ENCODE data around the gene OR1F1.

OR1F1 gene

DNA sequence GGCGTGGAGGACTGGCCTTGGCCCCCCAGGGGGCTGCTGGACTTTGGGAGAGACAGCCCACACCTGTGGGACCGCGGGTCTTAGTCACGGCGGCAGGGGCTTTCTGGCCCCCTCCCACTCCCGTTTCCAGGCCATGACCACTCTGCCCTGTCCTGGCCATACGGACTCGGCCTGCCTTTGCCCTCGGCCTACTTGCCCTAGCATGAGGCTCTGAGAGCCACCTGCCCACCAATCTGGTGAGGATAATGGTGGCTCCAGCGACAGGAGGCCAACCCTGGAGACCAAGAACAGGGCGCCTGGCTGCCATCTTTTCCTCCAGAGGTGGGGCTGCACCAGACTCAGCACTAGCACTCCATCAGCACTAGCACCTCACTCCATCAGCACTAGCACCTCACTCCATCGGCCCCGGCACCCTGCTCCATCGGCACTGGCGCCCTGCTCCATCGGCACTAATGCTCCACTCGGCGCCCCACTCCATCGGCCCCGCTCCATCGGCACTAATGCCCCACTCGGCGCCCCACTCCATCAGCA is 46.2 kb upstream of the OR1F1 start:
- Histone ChIP-seq H3K27me3 (ENCODE audit: control insufficient read depth, insufficient read depth, low read length) (no peaks in the 10 kb centered on the region), H2AFZ (no peak overlapping the region), H3K36me3 (ENCODE audit: control insufficient read depth, insufficient read depth, low read length) (no peaks in the 10 kb centered on the region), H3K79me2 (no peaks in the 10 kb centered on the region), H3K4me2 (ENCODE audit: low read length) (no peak overlapping the region), H3K27ac (no peak overlapping the region), H3K9me3 (ENCODE audit: control insufficient read depth, low read length) (no peaks in the 10 kb centered on the region), H3K9ac (no peak overlapping the region), H3K4me1 (peaks cover 25% of the 10 kb centered on the region), H3K4me3 (ENCODE audit: low read depth, low read length) (no peak overlapping the region)
- TF ChIP-seq, protein P1, sequence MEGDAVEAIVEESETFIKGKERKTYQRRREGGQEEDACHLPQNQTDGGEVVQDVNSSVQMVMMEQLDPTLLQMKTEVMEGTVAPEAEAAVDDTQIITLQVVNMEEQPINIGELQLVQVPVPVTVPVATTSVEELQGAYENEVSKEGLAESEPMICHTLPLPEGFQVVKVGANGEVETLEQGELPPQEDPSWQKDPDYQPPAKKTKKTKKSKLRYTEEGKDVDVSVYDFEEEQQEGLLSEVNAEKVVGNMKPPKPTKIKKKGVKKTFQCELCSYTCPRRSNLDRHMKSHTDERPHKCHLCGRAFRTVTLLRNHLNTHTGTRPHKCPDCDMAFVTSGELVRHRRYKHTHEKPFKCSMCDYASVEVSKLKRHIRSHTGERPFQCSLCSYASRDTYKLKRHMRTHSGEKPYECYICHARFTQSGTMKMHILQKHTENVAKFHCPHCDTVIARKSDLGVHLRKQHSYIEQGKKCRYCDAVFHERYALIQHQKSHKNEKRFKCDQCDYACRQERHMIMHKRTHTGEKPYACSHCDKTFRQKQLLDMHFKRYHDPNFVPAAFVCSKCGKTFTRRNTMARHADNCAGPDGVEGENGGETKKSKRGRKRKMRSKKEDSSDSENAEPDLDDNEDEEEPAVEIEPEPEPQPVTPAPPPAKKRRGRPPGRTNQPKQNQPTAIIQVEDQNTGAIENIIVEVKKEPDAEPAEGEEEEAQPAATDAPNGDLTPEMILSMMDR (IDR thresholded peaks at IDR 0.05) = no peak

- Histone ChIP-seq H3K27ac (no peak overlapping the region), H3K4me1 (peaks cover 25% of the 10 kb centered on the region), H3K36me3 (ENCODE audit: control insufficient read depth, insufficient read depth, low read length) (no peaks in the 10 kb centered on the region), H3K79me2 (no peaks in the 10 kb centered on the region), H3K27me3 (ENCODE audit: control insufficient read depth, insufficient read depth, low read length) (no peaks in the 10 kb centered on the region), H3K4me3 (ENCODE audit: low read depth, low read length) (no peak overlapping the region), H3K4me2 (ENCODE audit: low read length) (no peak overlapping the region), H2AFZ (no peak overlapping the region), H3K9me3 (ENCODE audit: control insufficient read depth, low read length) (no peaks in the 10 kb centered on the region), H3K9ac (no peak overlapping the region)
- TF ChIP-seq, protein P1 (IDR thresholded peaks at IDR 0.05) = no peak
These were observed 45.7 kb upstream of the OR1F1 start for GRCh38 chr16:3142327-3142726.

GRCh38 chr16:3142770-3143169 is 45.2 kb upstream of the OR1F1 start:
- H3K9ac ChIP-seq = no peak overlapping the region

DNA sequence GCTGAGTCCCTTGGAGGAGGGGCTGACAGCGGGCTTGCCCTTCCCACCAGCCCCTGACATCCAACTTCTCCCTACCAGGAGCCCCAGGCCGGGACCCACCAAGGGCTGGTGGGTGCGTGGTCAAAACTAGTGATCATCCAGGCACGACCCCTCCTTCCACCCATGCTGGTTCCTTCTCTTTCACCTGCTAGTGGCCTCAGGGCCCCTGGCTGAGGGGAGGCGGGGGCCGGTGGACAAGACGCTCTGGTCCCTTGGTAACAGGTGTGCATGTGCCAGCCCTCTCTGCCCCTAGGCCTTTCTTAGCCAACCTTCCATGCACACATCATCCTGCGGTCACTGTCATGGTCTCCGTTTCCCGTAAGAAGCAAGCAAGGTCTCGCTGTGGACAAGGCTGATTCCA is 44.8 kb upstream of the OR1F1 start:
- Histone ChIP-seq H3K9ac (no peak overlapping the region), H3K9me3 (ENCODE audit: control insufficient read depth, low read length) (no peaks in the 10 kb centered on the region), H3K27ac (peak overlapping the region; percentile 84), H3K4me1 (peaks cover 25% of the 10 kb centered on the region), H3K4me3 (ENCODE audit: low read depth, low read length) (no peak overlapping the region), H3K79me2 (no peaks in the 10 kb centered on the region), H3K36me3 (ENCODE audit: control insufficient read depth, insufficient read depth, low read length) (no peaks in the 10 kb centered on the region), H3K4me2 (ENCODE audit: low read length) (peak overlapping the region; percentile 50), H3K27me3 (ENCODE audit: control insufficient read depth, insufficient read depth, low read length) (no peaks in the 10 kb centered on the region), H2AFZ (peak overlapping the region; percentile 72)
- TF ChIP-seq, protein P1 (IDR thresholded peaks at IDR 0.05) = no peak

More at GRCh38 chr16:3142770-3143169, 45.2 kb upstream of the OR1F1 start:
- no peaks in the 10 kb centered on the region for H3K36me3 ChIP-seq (ENCODE audit: control insufficient read depth, insufficient read depth, low read length)
- H3K4me3 ChIP-seq (ENCODE audit: low read depth, low read length) = no peak overlapping the region
- H3K27ac ChIP-seq = peak overlapping the region; percentile 84
- no peaks in the 10 kb centered on the region for H3K9me3 ChIP-seq (ENCODE audit: control insufficient read depth, low read length)
- H2AFZ ChIP-seq = no peak overlapping the region
- peaks cover 25% of the 10 kb centered on the region for H3K4me1 ChIP-seq
- H3K4me2 ChIP-seq (ENCODE audit: low read length) = no peak overlapping the region
- no peaks in the 10 kb centered on the region for H3K27me3 ChIP-seq (ENCODE audit: control insufficient read depth, insufficient read depth, low read length)
- no peaks in the 10 kb centered on the region for H3K79me2 ChIP-seq
- TF ChIP-seq, protein P1 (IDR thresholded peaks at IDR 0.05) = no peak

Measured in parathyroid adenoma (tissue), 2 donors.